ENCODE data around the gene USP38. TPM values are rescaled to one million over a fixed set of nuclear protein-coding genes. Genes with fewer than 3 reads are reported as not detected.

Gene USP38
- total RNA-seq = 10 to 100 TPM; 12.5 to 18.7 (median 13.6) TPM
- 1 to 10 TPM; 5.3 to 7.0 TPM for polyA plus RNA-seq
- long read RNA-seq, donor 1, full-length matches to known transcripts = 1 of 10 reads
- long read RNA-seq, donor 1, partial matches to known transcripts = 8 of 10 reads
- long read RNA-seq, donor 1, other reads (novel, unspliced or antisense) = 1 of 10 reads
- long read RNA-seq, donor 2, full-length matches to known transcripts = 1 of 1 reads
- long read RNA-seq, donor 2, partial matches to known transcripts = 0 of 1 reads
- long read RNA-seq, donor 2, other reads (novel, unspliced or antisense) = 0 of 1 reads
- long read RNA-seq, donor 3, full-length matches to known transcripts = 19 of 22 reads
- long read RNA-seq, donor 3, partial matches to known transcripts = 1 of 22 reads
- long read RNA-seq, donor 3, other reads (novel, unspliced or antisense) = 2 of 22 reads

- Histone ChIP-seq H3K27me3 (no peaks in the 10 kb centered on the region), H3K27ac (peak within 1 kb of the TSS; percentile 70 to 82), H3K9me3 (no peaks in the 10 kb centered on the region), H3K4me1 (ENCODE audit: insufficient read depth) (no peaks in the 10 kb centered on the region), H3K4me3 (peak within 1 kb of the TSS; percentile 71), H3K36me3 (no peaks in the 10 kb centered on the region)
- DNase-seq = peak; percentile 85 to 91 (median 87)
- no peak for TF ChIP-seq EP300 (IDR thresholded peaks at IDR 0.05)
- peak; percentile 23 for TF ChIP-seq POLR2A (IDR thresholded peaks at IDR 0.05)
- WGBS, 3 donors = 0 to 1% (median 0%) methylated on average over 37 to 71 of the region's 71 CpGs
- intact Hi-C loops (cut with DNase I) = no loop called here
These were observed at the start of gene USP38 for GRCh38 chr4:143184503-143185252. TSS of gene USP38 (plus strand) at chr4:143184917. CDS start at chr4:143185451, 534 bp downstream.

- H3K27me3 ChIP-seq = no peaks in the 10 kb centered on the region
- no peak overlapping the region for H3K27ac ChIP-seq
- no peaks in the 10 kb centered on the region for H3K36me3 ChIP-seq
- no peaks in the 10 kb centered on the region for H3K4me1 ChIP-seq (ENCODE audit: insufficient read depth)
- H3K9me3 ChIP-seq = no peaks in the 10 kb centered on the region
- DNase-seq = no peak
- no peak for TF ChIP-seq CTCF (IDR thresholded peaks at IDR 0.05)
- TF ChIP-seq POLR2A (IDR thresholded peaks at IDR 0.05) = no peak
- no peak for TF ChIP-seq EP300 (IDR thresholded peaks at IDR 0.05)
- intact Hi-C loops (cut with DNase I) = no loop called here
- WGBS, 3 donors = 86 to 91% (median 89%) methylated on average over 5 of the region's 5 CpGs
- no peak overlapping the region for H3K4me3 ChIP-seq
These were observed 49.4 kb upstream of the USP38 start for GRCh38 chr4:143135358-143135757.

- H3K4me1 ChIP-seq (ENCODE audit: insufficient read depth) = no peaks in the 10 kb centered on the region
- H3K9me3 ChIP-seq = no peaks in the 10 kb centered on the region
- H3K27me3 ChIP-seq = no peaks in the 10 kb centered on the region
- no peak for DNase-seq
- intact Hi-C loops (cut with DNase I) = no loop called here
- no peak overlapping the region for H3K4me3 ChIP-seq
- no peaks in the 10 kb centered on the region for H3K36me3 ChIP-seq
- TF ChIP-seq CTCF (IDR thresholded peaks at IDR 0.05) (no peak), EP300 (IDR thresholded peaks at IDR 0.05) (no peak), POLR2A (IDR thresholded peaks at IDR 0.05) (no peak)
- no peak overlapping the region for H3K27ac ChIP-seq
- WGBS, 3 donors = 83 to 84% (median 84%) methylated on average over 4 of the region's 4 CpGs
These were observed 44.0 kb upstream of the USP38 start for GRCh38 chr4:143140696-143141095.

GRCh38 chr4:143148521-143148920 lies 36.2 kb upstream of the USP38 start:
- H3K4me1 ChIP-seq (ENCODE audit: insufficient read depth) = no peaks in the 10 kb centered on the region
- H3K27me3 ChIP-seq = no peaks in the 10 kb centered on the region
- DNase-seq = no peak
- WGBS, 3 donors = 89 to 93% (median 91%) methylated on average over 2 of the region's 2 CpGs
- TF ChIP-seq POLR2A (IDR thresholded peaks at IDR 0.05) (no peak), CTCF (IDR thresholded peaks at IDR 0.05) (no peak), EP300 (IDR thresholded peaks at IDR 0.05) (no peak)
- no peaks in the 10 kb centered on the region for H3K36me3 ChIP-seq
- no peak overlapping the region for H3K4me3 ChIP-seq
- H3K9me3 ChIP-seq = no peaks in the 10 kb centered on the region
- intact Hi-C loops (cut with DNase I) = no loop called here
- H3K27ac ChIP-seq = no peak overlapping the region
